Fibroblast of lung (primary cell): ENCODE measurements around the gene SLC35A4. TPM values are rescaled to one million over a fixed set of nuclear protein-coding genes. Genes with fewer than 3 reads are reported as not detected.

Experiments
- DNase-seq, 2 donors: peaks; one replicate each; pipeline versions ENCODE4 v3.0.0 to v3.0.0-alpha.2; 2010; ENCODE audit warnings: low read depth in 2 of 2
- H2AFZ ChIP-seq: 2 replicates; pipeline ENCODE4 v1.5.1; 2012; ENCODE audit warnings: low read length, control low read depth, inconsistent platforms
- H3K27ac ChIP-seq: 2 replicates; pipeline ENCODE4 v1.5.1; 2011; ENCODE audit warnings: low read length, control low read depth; ENCODE audit not compliant: insufficient read depth
- H3K27me3 ChIP-seq: 2 replicates; pipeline ENCODE4 v1.5.1; 2011; ENCODE audit warnings: mild to moderate bottlenecking, low read length; ENCODE audit not compliant: control insufficient read depth, insufficient read depth
- H3K36me3 ChIP-seq: 2 replicates; pipeline ENCODE4 v1.5.1; 2011; ENCODE audit warnings: low read length; ENCODE audit not compliant: control insufficient read depth, insufficient read depth
- H3K4me1 ChIP-seq: 2 replicates; pipeline ENCODE4 v1.5.1; 2011; ENCODE audit warnings: low read length; ENCODE audit not compliant: control insufficient read depth, insufficient read depth; ENCODE audit errors: extremely low read depth
- H3K4me2 ChIP-seq: 2 replicates; pipeline ENCODE4 v1.5.1; 2011; ENCODE audit warnings: low read length, control low read depth; ENCODE audit not compliant: insufficient read depth; ENCODE audit errors: extremely low read depth
- H3K4me3 ChIP-seq, 4 experiments: fragments of 200-600 bp in 1 of 4; sonication (generic) in 1 of 4; replicated peaks in 1 of 4; 2 replicates each; pipeline ENCODE4 v1.5.1; 2011 to 2016; ENCODE audit warnings: low read length in 4 of 4, low read depth in 3 of 4, mild to moderate bottlenecking in 3 of 4, control low read depth in 2 of 4, inconsistent platforms in 1 of 4, mixed read lengths in 1 of 4; ENCODE audit not compliant: insufficient read depth in 1 of 4; ENCODE audit errors: control extremely low read depth in 1 of 4
- H3K79me2 ChIP-seq: 2 replicates; pipeline ENCODE4 v1.5.1; 2012; ENCODE audit warnings: mild to moderate bottlenecking, low read length, inconsistent platforms; ENCODE audit not compliant: control insufficient read depth, insufficient read depth
- H3K9ac ChIP-seq: 2 replicates; pipeline ENCODE4 v1.5.1; 2011; ENCODE audit warnings: mild to moderate bottlenecking, low read length, control low read depth; ENCODE audit not compliant: insufficient read depth
- H3K9me3 ChIP-seq: 2 replicates; pipeline ENCODE4 v1.5.1; 2012; ENCODE audit warnings: low read depth, low read length; ENCODE audit not compliant: control insufficient read depth, insufficient read depth
- H4K20me1 ChIP-seq: 2 replicates; pipeline ENCODE4 v1.5.1; 2011; ENCODE audit warnings: low read length; ENCODE audit not compliant: control insufficient read depth, insufficient read depth; ENCODE audit errors: extremely low read depth
- EZH2 ChIP-seq: IDR thresholded peaks from 2 replicates; pipeline ENCODE4 v1.5.1; 2012; ENCODE audit warnings: low read length, control low read depth, mild to moderate bottlenecking; ENCODE audit errors: missing control alignments
- polyA minus RNA-seq: library from RNA; depleted of rRNA, polyadenylated mRNA; stranded (reverse); fragments of >200 nt; gene quantifications from 2 replicates; pipeline ENCODE4 v1.2.3, GENCODE V29; 2011; ENCODE audit warnings: low replicate concordance
- polyA plus RNA-seq, 2 donors: library from polyadenylated mRNA; depleted of rRNA in 1 of 2; stranded (reverse) in 1 of 2; unstranded in 1 of 2; fragments of >200 nt; gene quantifications; 2 replicates each; pipeline ENCODE4 v1.2.1, GENCODE V29; 2011 to 2012; ENCODE audit warnings: missing spikeins in 1 of 2
- total RNA-seq: library from RNA; depleted of rRNA; stranded (reverse); fragments of >200 nt; gene quantifications from 2 replicates; pipeline ENCODE4 v1.2.1, GENCODE V29; 2014
- TF ChIP-seq, protein P1 (sequence below), 2 donors: IDR thresholded peaks in 1 of 2; conservative IDR thresholded peaks in 1 of 2; 1 replicate in 1 of 2; 2 replicates in 1 of 2; pipeline ENCODE4 v1.5.1; 2011 to 2012; ENCODE audit warnings: low read length in 2 of 2, control low read depth in 1 of 2, inconsistent platforms in 1 of 2, low read depth in 1 of 2, mild to moderate bottlenecking in 1 of 2

Gene SLC35A4, protein sequence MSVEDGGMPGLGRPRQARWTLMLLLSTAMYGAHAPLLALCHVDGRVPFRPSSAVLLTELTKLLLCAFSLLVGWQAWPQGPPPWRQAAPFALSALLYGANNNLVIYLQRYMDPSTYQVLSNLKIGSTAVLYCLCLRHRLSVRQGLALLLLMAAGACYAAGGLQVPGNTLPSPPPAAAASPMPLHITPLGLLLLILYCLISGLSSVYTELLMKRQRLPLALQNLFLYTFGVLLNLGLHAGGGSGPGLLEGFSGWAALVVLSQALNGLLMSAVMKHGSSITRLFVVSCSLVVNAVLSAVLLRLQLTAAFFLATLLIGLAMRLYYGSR
- total RNA-seq (9.0 and 21.5 TPM in 2 replicates), polyA plus RNA-seq (79.2 and 111 TPM in 2 replicates), polyA minus RNA-seq (323 and 347 TPM in 2 replicates)
- 60.6 and 73.2 TPM in 2 replicates for polyA plus RNA-seq (2012)

DNA sequence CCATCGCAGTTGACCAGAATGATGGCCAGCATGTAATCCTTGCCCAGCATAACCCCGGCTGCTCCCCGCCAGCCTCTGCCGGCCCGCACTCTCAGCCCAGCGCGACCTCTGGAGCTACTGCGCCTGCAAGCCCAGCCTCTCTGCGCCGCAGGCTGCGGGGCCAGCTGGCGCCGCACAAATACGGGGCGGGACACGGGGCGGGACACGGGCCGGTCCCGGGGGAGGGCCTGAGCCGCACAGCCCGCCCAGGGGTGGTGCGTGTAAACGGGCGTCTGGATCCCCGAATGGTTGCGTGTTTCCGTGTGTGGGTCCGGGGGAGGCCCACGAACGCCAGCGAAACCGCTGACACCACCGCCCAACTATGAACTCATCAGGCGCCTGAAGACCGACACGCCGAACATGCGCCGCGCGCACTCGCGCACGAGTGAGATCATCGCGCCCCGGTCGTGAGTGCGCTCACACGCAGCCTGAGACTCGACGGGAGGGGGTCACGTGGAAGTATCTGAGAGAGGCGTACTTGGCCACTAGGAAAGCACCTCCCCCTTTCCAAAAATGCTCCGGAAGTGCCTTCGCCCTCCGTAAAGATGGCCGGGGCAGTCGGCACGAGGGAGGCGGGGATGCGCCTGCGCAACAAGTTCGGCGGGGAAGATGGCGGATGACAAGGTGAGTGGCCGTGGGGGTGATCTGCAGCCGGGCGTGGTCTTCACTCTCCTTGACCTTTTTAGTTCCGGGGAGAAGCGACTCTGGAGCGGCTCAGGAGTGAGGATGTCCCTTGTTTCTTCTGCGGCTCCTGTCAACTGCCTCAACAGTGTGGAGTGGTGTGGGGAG lies at the start of gene SLC35A4, which contains the start of gene APBB3:
TSS of gene SLC35A4 (plus strand) at position 633 of the 828 bp plus-strand sequence. CDS start 2,342 bp downstream, outside the sequence.
TSS of gene APBB3 (minus strand) at position 403 of the 828 bp plus-strand sequence. CDS start at position 50, 353 bp downstream.
- DNase-seq = peak; percentile 99
- Histone ChIP-seq H3K9me3 (no peaks in the 10 kb centered on the region), H3K4me3 (peak within 1 kb of the TSS; percentile 61 to 99 (median 86)), H3K79me2 (peaks cover 29% of the 10 kb centered on the region), H2AFZ (peak within 1 kb of the TSS; percentile 74), H3K4me1 (peaks cover 12% of the 10 kb centered on the region), H3K36me3 (peaks cover 21% of the 10 kb centered on the region), H4K20me1 (no peaks in the 10 kb centered on the region), H3K4me2 (peak within 1 kb of the TSS; percentile 100), H3K9ac (peak within 1 kb of the TSS; percentile 86), H3K27me3 (no peaks in the 10 kb centered on the region), H3K27ac (peak within 1 kb of the TSS; percentile 87)
- TF ChIP-seq, protein P1, sequence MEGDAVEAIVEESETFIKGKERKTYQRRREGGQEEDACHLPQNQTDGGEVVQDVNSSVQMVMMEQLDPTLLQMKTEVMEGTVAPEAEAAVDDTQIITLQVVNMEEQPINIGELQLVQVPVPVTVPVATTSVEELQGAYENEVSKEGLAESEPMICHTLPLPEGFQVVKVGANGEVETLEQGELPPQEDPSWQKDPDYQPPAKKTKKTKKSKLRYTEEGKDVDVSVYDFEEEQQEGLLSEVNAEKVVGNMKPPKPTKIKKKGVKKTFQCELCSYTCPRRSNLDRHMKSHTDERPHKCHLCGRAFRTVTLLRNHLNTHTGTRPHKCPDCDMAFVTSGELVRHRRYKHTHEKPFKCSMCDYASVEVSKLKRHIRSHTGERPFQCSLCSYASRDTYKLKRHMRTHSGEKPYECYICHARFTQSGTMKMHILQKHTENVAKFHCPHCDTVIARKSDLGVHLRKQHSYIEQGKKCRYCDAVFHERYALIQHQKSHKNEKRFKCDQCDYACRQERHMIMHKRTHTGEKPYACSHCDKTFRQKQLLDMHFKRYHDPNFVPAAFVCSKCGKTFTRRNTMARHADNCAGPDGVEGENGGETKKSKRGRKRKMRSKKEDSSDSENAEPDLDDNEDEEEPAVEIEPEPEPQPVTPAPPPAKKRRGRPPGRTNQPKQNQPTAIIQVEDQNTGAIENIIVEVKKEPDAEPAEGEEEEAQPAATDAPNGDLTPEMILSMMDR (conservative IDR thresholded peaks at IDR 0.05 in 1 of 2, IDR thresholded peaks at IDR 0.05 in 1 of 2; ENCODE audit: low read depth in 1 of 2, low read length in 2 of 2) = no peak
- no peak for TF ChIP-seq EZH2

DNA sequence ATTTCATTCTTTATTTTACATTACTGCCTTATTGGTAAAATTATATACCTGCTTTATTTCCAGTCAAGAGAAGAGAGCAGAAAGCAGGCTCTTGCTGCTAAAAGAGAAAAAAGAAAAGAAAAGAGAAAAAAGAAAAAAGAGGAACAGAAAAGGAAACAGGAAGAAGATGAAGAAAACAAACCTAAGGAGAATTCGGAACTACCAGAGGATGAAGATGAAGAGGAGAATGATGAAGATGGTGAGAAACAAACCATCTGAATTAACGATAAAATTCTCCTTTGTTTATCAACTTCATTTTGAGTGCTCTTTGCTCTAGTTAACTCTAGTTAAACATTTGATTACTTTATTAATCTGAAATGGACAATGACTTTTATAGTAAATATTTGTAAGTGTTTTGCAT lies 40.6 kb upstream of the SLC35A4 start:
- Histone ChIP-seq H2AFZ (no peak overlapping the region), H3K9me3 (no peaks in the 10 kb centered on the region), H3K79me2 (no peaks in the 10 kb centered on the region), H3K4me3 (no peak overlapping the region), H3K36me3 (peaks cover 9% of the 10 kb centered on the region), H3K9ac (no peak overlapping the region), H3K4me2 (no peak overlapping the region), H3K4me1 (no peaks in the 10 kb centered on the region), H3K27ac (no peak overlapping the region), H4K20me1 (no peaks in the 10 kb centered on the region), H3K27me3 (no peaks in the 10 kb centered on the region)
- TF ChIP-seq, protein P1 (conservative IDR thresholded peaks at IDR 0.05 in 1 of 2, IDR thresholded peaks at IDR 0.05 in 1 of 2; ENCODE audit: low read depth in 1 of 2, low read length in 2 of 2) = no peak
- TF ChIP-seq EZH2 = no peak
- no peak for DNase-seq

GRCh38 chr5:140540227-140540626 lies 24.4 kb upstream of the SLC35A4 start:
- H3K4me1 ChIP-seq = no peaks in the 10 kb centered on the region
- H3K4me3 ChIP-seq = no peak overlapping the region
- H3K4me2 ChIP-seq = no peak overlapping the region
- no peak for DNase-seq
- no peaks in the 10 kb centered on the region for H3K79me2 ChIP-seq
- H3K9ac ChIP-seq = no peak overlapping the region
- no peak overlapping the region for H3K27ac ChIP-seq
- H2AFZ ChIP-seq = no peak overlapping the region
- H3K9me3 ChIP-seq = no peaks in the 10 kb centered on the region
- H3K36me3 ChIP-seq = peaks cover 5% of the 10 kb centered on the region
- no peaks in the 10 kb centered on the region for H4K20me1 ChIP-seq
- TF ChIP-seq, protein P1 (conservative IDR thresholded peaks at IDR 0.05 in 1 of 2, IDR thresholded peaks at IDR 0.05 in 1 of 2; ENCODE audit: low read depth in 1 of 2, low read length in 2 of 2) = no peak
- no peak for TF ChIP-seq EZH2
- H3K27me3 ChIP-seq = no peaks in the 10 kb centered on the region
